Suprapubic skin (tissue), 4 donors: Measurements from ENCODE around the gene PDE4D. TPM values are rescaled to one million over a fixed set of nuclear protein-coding genes. Genes with fewer than 3 reads are reported as not detected.
"Not testable (repeated sequence)": the region's sequence is repeated elsewhere in the genome, so short reads cannot be mapped to it uniquely, and the experiment has no call there.

Experiments used
- DNase-seq, 2 donors: peaks; one replicate each; pipeline ENCODE4 v3.0.0-alpha.2; 2019; ENCODE audit warnings: low spot score in 2 of 2
- H3K27ac ChIP-seq: fragments of 200-600 bp; sonication (generic); one replicate; pipeline ENCODE4 v1.5.1; 2019
- H3K27me3 ChIP-seq: fragments of 200-600 bp; sonication (generic); one replicate; pipeline ENCODE4 v1.5.1; 2019
- H3K36me3 ChIP-seq: fragments of 200-600 bp; sonication (generic); one replicate; pipeline ENCODE4 v1.5.1; 2019
- H3K4me1 ChIP-seq: fragments of 200-600 bp; sonication (generic); one replicate; pipeline ENCODE4 v1.5.1; 2019
- H3K4me3 ChIP-seq: fragments of 200-600 bp; sonication (generic); one replicate; pipeline ENCODE4 v1.5.1; 2019; ENCODE audit warnings: mild to moderate bottlenecking
- H3K9me3 ChIP-seq: fragments of 200-600 bp; sonication (generic); one replicate; pipeline ENCODE4 v1.5.1; 2019
- CTCF ChIP-seq, 2 donors: fragments of 200-600 bp in 1 of 2; fragments of 450-650 bp in 1 of 2; sonication (generic) in 1 of 2; IDR thresholded peaks; one replicate each; pipeline ENCODE4 v1.5.1; 2016 to 2019; ENCODE audit warnings: antibody characterized with exemption in 2 of 2, mild to moderate bottlenecking in 1 of 2, moderate library complexity in 1 of 2
- EP300 ChIP-seq: sonication (generic); formaldehyde crosslinking; IDR thresholded peaks from one replicate; pipeline ENCODE4 v1.6.1; 2017; ENCODE audit warnings: antibody characterized with exemption
- POLR2A ChIP-seq, 2 donors: fragments of 450-650 bp; IDR thresholded peaks; one replicate each; pipeline ENCODE4 v1.6.1; 2017; ENCODE audit warnings: antibody characterized with exemption in 2 of 2, mild to moderate bottlenecking in 2 of 2, moderate library complexity in 2 of 2
- POLR2AphosphoS5 ChIP-seq, 3 donors: sonication (generic); formaldehyde crosslinking; IDR thresholded peaks; one replicate each; pipeline ENCODE4 v1.6.1; 2017; ENCODE audit warnings: antibody characterized with exemption in 3 of 3
- WGBS: methylation state at CpG from one replicate; pipeline ENCODE4 v1.1.5; 2018; 5-methylcytosine and 5-hydroxymethylcytosine counted together
- total RNA-seq, 4 donors: library from RNA; depleted of rRNA; stranded (reverse); fragments of >200 nt; gene quantifications; one replicate each; pipeline ENCODE4 v1.1.0, GENCODE V29; 2016

Gene PDE4D
- total RNA-seq, 4 donors from 2014 or later = 26.8 to 57.2 (median 29.9) TPM

- no peak for DNase-seq
- H3K4me3 ChIP-seq = no peak overlapping the region
- no peaks in the 10 kb centered on the region for H3K9me3 ChIP-seq
- WGBS = 74% methylated on average over 4 of the region's 4 CpGs
- H3K4me1 ChIP-seq = no peaks in the 10 kb centered on the region
- no peaks in the 10 kb centered on the region for H3K27me3 ChIP-seq
- no peak overlapping the region for H3K27ac ChIP-seq
- H3K36me3 ChIP-seq = no peaks in the 10 kb centered on the region
- no peak for TF ChIP-seq CTCF (IDR thresholded peaks at IDR 0.05)
- no peak for TF ChIP-seq POLR2AphosphoS5 (IDR thresholded peaks at IDR 0.05)
- no peak for TF ChIP-seq EP300
- TF ChIP-seq POLR2A (IDR thresholded peaks at IDR 0.05) = no peak
Measured at GRCh38 chr5:59416026-59416425, 477.5 kb downstream of the PDE4D start.

GRCh38 chr5:59412428-59412827, 481.1 kb downstream of the PDE4D start:
- Histone ChIP-seq H3K36me3 (no peaks in the 10 kb centered on the region), H3K27ac (no peak overlapping the region), H3K4me1 (no peaks in the 10 kb centered on the region), H3K27me3 (no peaks in the 10 kb centered on the region), H3K4me3 (no peak overlapping the region), H3K9me3 (peaks cover 6% of the 10 kb centered on the region)
- DNase-seq = no peak
- 98% methylated on average over 2 of the region's 2 CpGs for WGBS
- TF ChIP-seq CTCF (IDR thresholded peaks at IDR 0.05) (no peak), POLR2A (IDR thresholded peaks at IDR 0.05) (no peak), POLR2AphosphoS5 (IDR thresholded peaks at IDR 0.05) (no peak), EP300 (no peak)

- not testable (repeated sequence) for H3K4me3 ChIP-seq, H3K27me3 ChIP-seq, DNase-seq, H3K9me3 ChIP-seq, H3K4me1 ChIP-seq, H3K27ac ChIP-seq, H3K36me3 ChIP-seq
- 97% methylated on average over 3 of the region's 3 CpGs for WGBS
Measured at GRCh38 chr5:59408997-59409396, 484.5 kb downstream of the PDE4D start.

- Histone ChIP-seq H3K4me1 (no peaks in the 10 kb centered on the region), H3K27ac (no peak overlapping the region), H3K9me3 (peaks cover 6% of the 10 kb centered on the region), H3K4me3 (no peak overlapping the region), H3K27me3 (no peaks in the 10 kb centered on the region), H3K36me3 (no peaks in the 10 kb centered on the region)
- 100% methylated on average over 1 of the region's 1 CpG for WGBS
- no peak for DNase-seq
- TF ChIP-seq CTCF (IDR thresholded peaks at IDR 0.05) (no peak), POLR2AphosphoS5 (IDR thresholded peaks at IDR 0.05) (no peak), POLR2A (IDR thresholded peaks at IDR 0.05) (no peak), EP300 (no peak)
Measured at GRCh38 chr5:59407967-59408366, 485.6 kb downstream of the PDE4D start.

GRCh38 chr5:59401637-59402036, 491.9 kb downstream of the PDE4D start:
- H3K4me3 ChIP-seq = no peak overlapping the region
- H3K9me3 ChIP-seq = no peaks in the 10 kb centered on the region
- no peak for DNase-seq
- TF ChIP-seq POLR2A (IDR thresholded peaks at IDR 0.05) = no peak
- TF ChIP-seq CTCF (IDR thresholded peaks at IDR 0.05) = no peak
- TF ChIP-seq EP300 = no peak
- TF ChIP-seq POLR2AphosphoS5 (IDR thresholded peaks at IDR 0.05) = no peak
- H3K4me1 ChIP-seq = no peaks in the 10 kb centered on the region
- 70% methylated on average over 2 of the region's 2 CpGs for WGBS
- H3K36me3 ChIP-seq = no peaks in the 10 kb centered on the region
- no peak overlapping the region for H3K27ac ChIP-seq
- no peaks in the 10 kb centered on the region for H3K27me3 ChIP-seq

GRCh38 chr5:59394956-59395355, 498.6 kb downstream of the PDE4D start:
- DNase-seq, H3K9me3 ChIP-seq, H3K4me3 ChIP-seq, H3K36me3 ChIP-seq, H3K27ac ChIP-seq, H3K27me3 ChIP-seq, H3K4me1 ChIP-seq: not testable (repeated sequence)
- 96% methylated on average over 9 of the region's 15 CpGs for WGBS
